NT2/D1 (cell line): ENCODE results near the gene KRT72.

Source experiments
- YY1 ChIP-seq: IDR thresholded peaks from 2 replicates; pipeline ENCODE4 v1.6.1; 2011; ENCODE audit not compliant: insufficient read length, insufficient read depth
- ZNF274 ChIP-seq: IDR thresholded peaks from 2 replicates; pipeline ENCODE4 v1.6.1; 2011; ENCODE audit warnings: mild to moderate bottlenecking, low read depth, low read length

DNA sequence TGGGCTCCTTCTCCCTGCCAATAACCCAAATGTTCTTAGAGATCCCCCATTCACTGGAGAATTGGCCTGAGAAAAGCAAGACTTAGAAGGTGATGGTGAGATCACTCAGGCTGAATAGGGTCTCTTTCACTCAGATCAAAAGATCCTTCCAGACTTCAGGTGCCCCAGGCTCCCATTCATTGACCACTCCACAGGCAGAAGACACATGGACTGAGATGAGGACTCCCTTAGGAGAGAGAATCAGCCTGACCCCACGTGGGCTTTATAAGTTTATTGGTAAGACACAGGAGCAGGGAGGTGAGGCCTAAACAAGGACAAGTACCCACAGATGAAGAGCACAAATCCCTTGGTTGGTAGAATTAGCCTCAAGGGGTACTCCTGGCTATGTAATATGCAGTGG, 6.1 kb upstream of the KRT72 start:
- TF ChIP-seq ZNF274 (no peak), YY1 (no peak)
